Measurements from ENCODE around the gene EOLA2. TPM values are rescaled to one million over a fixed set of nuclear protein-coding genes. Genes with fewer than 3 reads are reported as not detected.
"Not testable (repeated sequence)": the region's sequence is repeated elsewhere in the genome, so short reads cannot be mapped to it uniquely, and the experiment has no call there.

Gene EOLA2
- total and polyA plus RNA-seq, 12 donors: 16.4 to 39.2 (median 23.9) TPM

- DNase-seq: peak in 1 of 2 donors; percentile 21
Measured at GRCh38 chrX:149950681-149951080, 12.4 kb upstream of the EOLA2 start.

GRCh38 chrX:149949743-149950436, 11.6 kb upstream of the EOLA2 start:
- DNase-seq (no peak), ATAC-seq (peak in 1 of 8 donors; percentile 21)
- 51 to 63% methylated on average over 6 of the region's 6 CpGs for WGBS, 2 donors
- Histone ChIP-seq H3K4me1 (peaks cover 0 to 3% (median 0%) of the 10 kb centered on the region in 9 donors), H3K4me3 (no peak overlapping the region), H3K9me3 (no peaks in the 10 kb centered on the region), H3K36me3 (peaks cover 0 to 47% (median 0%) of the 10 kb centered on the region in 9 donors), H3K27me3 (no peaks in the 10 kb centered on the region), H3K27ac (no peak overlapping the region)
- intact Hi-C loops (cut with DNase I): loop anchor here in 5 of 10 donors (5.0 to 10.0 kb wide), 5 partner anchors 535 to 767 kb away; no protein-coding TSS in a partner anchor
- TF ChIP-seq CTCF (IDR thresholded peaks at IDR 0.05): no peak

More at GRCh38 chrX:149950681-149951080, 12.4 kb upstream of the EOLA2 start:
- Histone ChIP-seq H3K27me3 (no peaks in the 10 kb centered on the region), H3K27ac (no peak overlapping the region), H3K4me1 (peaks cover 0 to 3% (median 0%) of the 10 kb centered on the region in 9 donors), H3K36me3 (peaks cover 0 to 41% (median 0%) of the 10 kb centered on the region in 9 donors), H3K4me3 (no peak overlapping the region), H3K9me3 (no peaks in the 10 kb centered on the region)
- WGBS, 2 donors: 8 to 33% methylated on average over 1 of the region's 1 CpG
- intact Hi-C loops (cut with DNase I): loop anchor here in 5 of 10 donors (5.0 to 10.0 kb wide), 5 partner anchors 534 to 767 kb away; no protein-coding TSS in a partner anchor
- TF ChIP-seq CTCF (IDR thresholded peaks at IDR 0.05): peak in 7 of 9 donors; percentile 28 to 57 (median 47)
- peak in 4 of 8 donors; percentile 29 to 59 (median 39) for ATAC-seq

DNA sequence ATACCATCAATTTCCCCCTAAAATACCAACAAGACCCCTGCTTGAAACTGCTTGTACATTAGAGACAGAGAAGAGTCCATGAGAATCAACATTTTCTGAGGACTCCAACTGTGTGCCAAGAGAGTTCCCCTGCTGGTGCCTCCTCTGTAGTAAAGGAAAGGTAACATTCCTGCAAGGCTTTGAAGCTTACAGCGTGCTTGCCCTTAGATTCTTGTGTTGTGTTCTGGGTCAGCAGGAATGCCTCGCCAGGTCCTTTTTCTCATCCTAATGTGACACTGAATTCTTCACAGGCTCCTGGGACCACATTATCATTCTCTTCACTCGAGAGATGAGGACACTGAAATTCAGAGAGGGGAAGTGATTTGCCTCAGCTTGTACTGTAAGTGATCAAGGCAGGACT, 9.7 kb upstream of the EOLA2 start:
- Histone ChIP-seq H3K4me1 (peaks cover 0 to 3% (median 0%) of the 10 kb centered on the region in 9 donors), H3K9me3 (no peaks in the 10 kb centered on the region), H3K27me3 (no peaks in the 10 kb centered on the region), H3K36me3 (peaks cover 0 to 38% (median 0%) of the 10 kb centered on the region in 9 donors), H3K4me3 (no peak overlapping the region), H3K27ac (no peak overlapping the region)
- DNase-seq: no peak
- intact Hi-C loops (cut with DNase I): no loop called here
- ATAC-seq: no peak
- no peak for TF ChIP-seq CTCF (IDR thresholded peaks at IDR 0.05)
- 54 to 81% methylated on average over 3 of the region's 3 CpGs for WGBS, 2 donors

GRCh38 chrX:149946932-149947331, 8.6 kb upstream of the EOLA2 start:
- ATAC-seq, H3K27me3 ChIP-seq: not testable (repeated sequence)

GRCh38 chrX:149945820-149946219, 7.5 kb upstream of the EOLA2 start:
- H3K27me3 ChIP-seq; H3K27ac ChIP-seq; H3K4me3 ChIP-seq; ATAC-seq; DNase-seq; H3K9me3 ChIP-seq; H3K4me1 ChIP-seq; intact Hi-C loops (cut with DNase I): not testable (repeated sequence)
- WGBS, 2 donors: 93 to 98% methylated on average over 6 to 7 of the region's 9 CpGs
- peaks cover 0 to 38% (median 0%) of the 10 kb centered on the region in 9 donors for H3K36me3 ChIP-seq

More at GRCh38 chrX:149946932-149947331, 8.6 kb upstream of the EOLA2 start:
- H3K4me3 ChIP-seq; H3K27ac ChIP-seq; intact Hi-C loops (cut with DNase I); H3K4me1 ChIP-seq; H3K9me3 ChIP-seq; DNase-seq: not testable (repeated sequence)
- peaks cover 0 to 38% (median 0%) of the 10 kb centered on the region in 9 donors for H3K36me3 ChIP-seq
- no CpG with 5 or more reads among the region's 3 CpGs for WGBS, 2 donors

DNA sequence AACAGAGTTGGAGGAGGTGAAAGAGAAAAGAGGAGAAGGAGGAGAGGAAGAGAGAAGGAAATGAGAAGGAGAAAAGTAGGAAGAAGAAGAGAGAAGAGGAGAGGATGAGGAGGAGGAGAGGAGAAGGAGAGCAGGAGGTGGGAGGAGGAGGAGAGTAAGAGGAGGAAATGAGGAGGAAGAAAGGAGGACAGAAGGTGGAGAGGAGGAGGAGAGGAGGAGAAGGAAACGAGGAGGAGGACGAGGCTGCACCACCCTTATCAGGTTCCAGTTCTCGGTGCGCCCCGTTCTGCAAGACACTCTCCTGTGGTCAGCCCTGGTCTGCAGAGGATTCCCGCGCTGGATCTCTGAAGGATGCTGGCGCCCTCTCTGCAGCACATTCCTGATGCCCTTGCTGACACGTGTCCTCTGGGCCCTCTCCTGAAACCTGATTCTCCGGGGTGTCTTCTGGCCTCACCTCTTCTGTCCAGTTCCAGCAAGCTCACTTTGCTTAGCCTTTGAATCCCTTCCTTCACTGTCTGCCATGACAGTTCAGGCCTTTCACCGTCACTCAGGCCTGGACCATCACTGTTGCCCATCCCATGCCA, 6.9 kb upstream of the EOLA2 start:
- H3K27me3 ChIP-seq; H3K4me1 ChIP-seq; H3K27ac ChIP-seq; intact Hi-C loops (cut with DNase I); ATAC-seq; DNase-seq; H3K9me3 ChIP-seq; H3K4me3 ChIP-seq: not testable (repeated sequence)
- WGBS, 2 donors: 88 to 94% methylated on average over 10 to 11 of the region's 11 CpGs
- H3K36me3 ChIP-seq: peaks cover 0 to 38% (median 0%) of the 10 kb centered on the region in 9 donors
